ENCODE measurements around the gene CTAG1B.
A peak's percentile ranks its signal among the peaks of the same experiment; 100 is the strongest.
"Not testable (repeated sequence)": the region's sequence is repeated elsewhere in the genome, so short reads cannot be mapped to it uniquely, and the experiment has no call there.

CTAG1B gene

DNA sequence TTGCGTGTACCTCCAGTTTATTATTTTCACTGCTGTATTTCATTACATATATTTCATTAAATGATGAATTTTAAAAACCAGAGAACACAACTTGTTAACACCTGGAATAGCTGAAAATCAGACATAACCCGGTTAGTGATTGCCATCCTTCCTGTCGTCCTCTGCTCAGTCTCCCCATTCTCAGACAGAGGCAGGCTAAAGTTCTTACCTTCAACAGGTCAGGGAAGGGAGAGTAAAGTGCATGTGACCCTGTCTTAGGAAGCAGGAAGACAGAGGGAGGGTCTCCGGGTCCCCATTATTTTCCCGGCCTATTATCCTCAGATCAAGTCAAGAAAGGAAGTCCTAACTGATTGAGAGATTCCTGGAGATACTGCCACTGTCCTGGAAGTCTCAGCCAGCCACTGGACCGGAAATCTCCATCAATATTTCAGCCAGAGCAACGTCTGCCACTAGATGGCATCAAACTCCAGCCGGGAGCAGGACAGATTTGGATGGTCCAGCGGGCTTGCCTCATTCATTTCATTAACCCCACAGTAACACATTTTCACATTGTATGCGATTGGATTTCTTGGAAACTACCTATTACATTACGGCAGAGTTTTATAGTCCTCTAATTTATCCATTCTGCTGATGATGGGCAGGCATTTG is 1.8 kb upstream of the CTAG1B start:
- not testable (repeated sequence) for DNase-seq (ENCODE audit: low spot score)

DNA sequence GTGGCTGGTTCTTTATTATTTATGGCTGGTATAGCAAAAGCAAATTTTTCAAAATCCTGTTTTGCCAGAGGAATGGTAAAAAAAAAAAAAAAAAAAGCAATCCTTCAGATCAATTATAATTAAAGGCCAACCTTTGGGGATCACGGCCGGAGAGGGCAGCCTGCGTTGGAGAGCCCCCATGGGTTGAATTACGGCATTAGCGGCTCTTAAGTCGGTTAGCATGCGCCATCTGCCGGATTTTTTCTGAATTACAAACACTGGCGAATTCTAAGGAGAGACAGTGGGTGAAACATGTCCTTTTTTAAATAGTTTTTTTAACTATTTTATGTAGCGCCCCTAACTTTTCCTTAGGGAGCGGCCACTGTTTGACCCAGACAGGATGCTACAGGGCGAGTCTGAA is 5.5 kb downstream of the CTAG1B start:
- DNase-seq (ENCODE audit: low spot score), result not testable (repeated sequence)

DNA sequence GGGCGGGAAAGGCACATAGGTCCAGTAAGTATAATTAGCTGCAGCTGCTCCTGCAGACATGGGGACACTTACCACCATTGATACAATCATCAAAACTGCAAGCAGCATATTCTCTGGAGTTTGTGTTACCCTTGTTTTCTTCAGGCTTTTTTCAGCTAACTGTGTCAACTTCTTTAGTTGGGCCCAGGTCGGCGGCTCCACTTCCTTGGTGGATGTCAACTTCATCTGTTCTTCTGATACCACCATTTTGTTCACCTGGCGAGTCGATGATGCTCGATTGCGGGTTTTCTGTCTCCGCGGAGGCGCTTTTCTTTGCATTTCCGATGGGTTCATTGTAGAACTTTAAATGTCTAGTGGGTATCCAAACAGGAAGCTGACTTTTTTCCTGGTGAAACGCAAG is 7.9 kb downstream of the CTAG1B start:
- not testable (repeated sequence) for DNase-seq (ENCODE audit: low spot score)

DNA sequence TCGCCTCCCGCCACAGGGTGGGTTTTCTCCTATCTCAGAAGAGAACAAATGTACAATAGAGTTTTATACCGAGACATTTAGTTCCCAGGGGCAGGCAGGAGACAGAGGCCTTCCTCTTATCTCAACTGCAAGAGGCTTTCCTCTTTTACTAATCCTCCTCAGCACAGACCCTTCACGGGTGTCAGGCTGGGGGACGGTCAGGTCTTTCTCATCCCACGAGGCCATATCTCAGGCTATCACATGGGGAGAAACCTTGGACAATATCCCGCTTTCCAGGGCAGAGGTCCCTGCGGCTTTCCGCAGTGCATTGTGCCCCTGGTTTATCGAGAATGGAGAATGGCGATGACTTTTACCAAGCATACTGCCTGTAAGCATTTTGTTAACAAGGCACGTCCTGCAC is 10.3 kb downstream of the CTAG1B start:
- not testable (repeated sequence) for DNase-seq (ENCODE audit: low spot score)

DNA sequence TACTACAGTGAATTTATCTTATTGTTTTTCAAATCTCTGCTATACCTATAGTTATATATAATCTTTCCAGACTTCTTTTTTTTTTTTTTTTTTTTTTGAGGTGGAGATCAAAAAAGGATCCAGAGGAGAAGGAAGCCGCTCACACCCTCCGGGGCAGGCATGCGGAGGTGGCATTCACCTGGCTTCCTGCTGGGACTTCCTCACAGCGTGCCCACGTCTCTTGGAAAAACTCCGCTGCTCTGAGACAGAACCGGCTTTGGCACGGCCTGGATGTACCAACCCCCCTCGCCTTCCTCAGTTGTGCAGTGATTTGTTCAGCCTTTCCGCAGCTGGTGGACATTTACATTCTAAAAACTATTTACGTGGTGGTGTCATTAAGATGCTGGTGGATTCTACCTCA is 11.1 kb downstream of the CTAG1B start:
- DNase-seq (ENCODE audit: low spot score), result not testable (repeated sequence)

DNA sequence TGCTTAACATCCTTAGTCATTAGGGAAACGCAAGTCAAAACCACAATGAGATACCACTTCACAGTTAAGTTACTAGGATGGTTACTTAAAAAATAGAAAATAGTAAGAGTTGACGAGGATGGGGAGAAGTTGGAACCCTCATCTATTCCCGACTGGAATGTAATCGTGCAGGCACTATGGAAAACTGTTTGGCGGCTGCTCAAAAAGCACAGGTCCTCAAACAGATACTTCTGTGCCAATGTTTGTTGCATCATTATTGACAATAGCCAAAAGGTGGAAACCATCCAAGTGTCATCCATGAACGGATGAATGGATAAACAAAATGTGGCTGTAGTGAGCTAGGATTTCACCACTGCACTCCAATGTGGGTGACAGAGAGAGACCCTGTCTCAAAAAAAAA is 11.7 kb downstream of the CTAG1B start:
- DNase-seq (ENCODE audit: low spot score), result no peak

DNA sequence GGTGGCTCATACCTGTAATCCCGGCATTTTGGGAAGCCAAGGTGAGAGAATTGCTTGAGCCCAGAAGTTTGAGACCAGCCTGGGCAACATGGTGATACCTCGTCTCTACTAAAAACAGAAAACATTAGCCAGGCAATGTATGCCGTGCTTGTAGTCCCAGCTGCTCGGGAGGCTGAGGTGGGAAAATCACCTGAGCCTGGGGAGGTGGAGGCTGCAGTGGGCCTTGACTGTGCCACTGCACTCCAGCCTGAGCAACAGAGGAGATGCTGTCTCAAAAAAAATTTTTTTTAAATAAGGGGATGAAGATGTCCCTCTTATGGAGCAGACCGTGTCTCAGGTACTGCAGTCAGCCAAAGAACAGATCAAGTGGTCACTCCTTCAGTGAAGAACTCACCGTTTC is 13.5 kb downstream of the CTAG1B start:
- no peak for DNase-seq (ENCODE audit: low spot score)

DNA sequence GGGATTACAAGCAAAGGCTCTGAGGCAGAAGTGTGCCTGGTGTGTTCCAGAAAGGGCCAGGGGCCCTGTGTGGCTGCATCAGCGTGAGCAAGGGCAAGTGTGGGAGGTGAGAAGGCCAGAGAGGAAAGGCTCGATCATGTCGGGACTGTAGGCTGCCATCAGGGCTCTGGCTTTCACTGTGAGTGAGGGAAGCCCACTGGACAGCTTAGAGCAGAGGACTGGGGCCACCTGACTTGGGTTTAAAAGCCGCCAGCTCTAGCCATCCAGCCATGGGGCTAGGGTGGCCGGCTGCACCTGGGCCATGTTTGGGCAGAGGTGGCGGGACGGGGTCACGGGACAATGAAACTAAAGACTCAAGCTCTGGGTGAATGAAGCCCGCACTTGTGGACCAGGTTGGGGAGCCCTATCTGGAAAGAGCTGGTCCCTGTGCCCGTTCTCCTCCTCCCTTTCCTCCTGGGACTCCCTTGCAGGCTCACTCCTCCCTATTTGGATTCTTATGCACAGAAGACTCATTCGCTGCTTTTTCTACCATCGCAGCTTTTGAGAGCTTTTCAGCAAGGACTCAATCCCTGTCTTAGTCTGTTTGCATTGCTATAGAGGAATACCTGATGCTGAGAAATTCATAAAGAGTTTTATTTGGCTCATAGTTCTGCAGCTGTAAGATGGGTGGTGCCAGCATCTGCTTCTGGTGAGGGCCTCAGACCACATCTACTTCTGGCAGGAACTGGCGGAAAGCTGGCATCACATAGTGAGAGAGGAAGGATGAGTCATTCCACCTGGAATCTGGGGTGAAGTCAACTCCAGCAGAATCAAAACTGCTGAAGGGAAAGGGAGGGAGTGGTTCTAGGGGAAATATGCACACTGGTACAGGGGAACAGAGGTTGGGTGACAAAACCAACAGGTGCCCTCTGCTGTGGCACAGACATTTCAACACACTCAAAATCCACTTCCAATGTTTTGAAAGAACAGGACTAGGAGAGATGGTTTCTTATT is 15.3 kb downstream of the CTAG1B start:
- DNase-seq (ENCODE audit: low spot score), result peak; percentile 15

DNA sequence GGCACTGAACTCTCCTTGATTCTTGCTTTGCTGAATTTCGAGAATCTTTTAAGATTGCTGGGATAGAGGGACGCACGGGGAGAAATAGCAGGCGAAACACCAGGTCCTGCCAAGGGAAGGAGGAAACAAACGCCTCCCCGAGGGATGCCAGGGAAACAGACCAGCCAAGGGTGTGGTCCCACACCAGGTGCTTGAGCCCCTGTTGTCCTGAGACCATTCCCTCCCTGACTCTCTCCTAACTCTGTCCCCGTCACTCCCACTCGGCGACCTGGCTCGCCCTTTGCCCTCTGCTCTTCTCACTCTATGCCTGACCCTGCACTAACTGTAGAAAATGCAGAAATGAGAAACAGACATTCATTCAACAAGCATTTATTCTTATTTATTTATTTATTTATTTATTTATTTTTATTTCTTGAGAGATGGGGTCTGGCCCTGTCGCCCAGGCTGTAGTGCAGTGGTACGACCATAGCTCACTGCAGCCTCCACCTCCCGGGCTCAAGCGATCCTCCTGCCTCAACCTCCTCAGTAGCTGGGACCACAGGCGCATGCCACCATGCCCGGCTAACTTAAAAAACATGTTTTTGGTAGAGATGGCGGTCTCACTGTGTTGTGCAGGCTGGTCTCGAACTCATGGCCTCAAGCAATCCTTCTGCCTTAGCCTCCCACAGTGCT is 16.2 kb downstream of the CTAG1B start:
- no peak for DNase-seq (ENCODE audit: low spot score)

DNA sequence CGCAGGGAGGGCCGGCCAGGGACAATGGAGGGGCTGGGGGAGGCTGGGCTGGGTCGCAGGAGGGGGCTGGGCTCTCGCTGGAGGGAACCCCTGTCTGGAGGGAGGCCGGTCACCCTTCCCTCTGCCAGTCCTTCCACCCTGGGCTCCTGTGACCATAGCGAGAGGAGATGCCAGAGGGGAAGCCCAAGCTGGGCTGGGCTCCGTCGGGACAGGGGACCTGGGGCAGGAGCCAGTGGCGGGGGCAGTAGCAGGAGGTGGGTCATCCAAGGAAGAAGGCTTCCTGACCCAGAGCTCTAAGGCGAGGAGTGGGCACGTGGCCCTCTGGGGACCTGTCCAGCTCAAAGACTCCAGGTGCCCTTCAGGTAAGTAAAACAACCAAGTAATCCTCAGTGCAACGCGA is 16.9 kb downstream of the CTAG1B start:
- no peak for DNase-seq (ENCODE audit: low spot score)

DNA sequence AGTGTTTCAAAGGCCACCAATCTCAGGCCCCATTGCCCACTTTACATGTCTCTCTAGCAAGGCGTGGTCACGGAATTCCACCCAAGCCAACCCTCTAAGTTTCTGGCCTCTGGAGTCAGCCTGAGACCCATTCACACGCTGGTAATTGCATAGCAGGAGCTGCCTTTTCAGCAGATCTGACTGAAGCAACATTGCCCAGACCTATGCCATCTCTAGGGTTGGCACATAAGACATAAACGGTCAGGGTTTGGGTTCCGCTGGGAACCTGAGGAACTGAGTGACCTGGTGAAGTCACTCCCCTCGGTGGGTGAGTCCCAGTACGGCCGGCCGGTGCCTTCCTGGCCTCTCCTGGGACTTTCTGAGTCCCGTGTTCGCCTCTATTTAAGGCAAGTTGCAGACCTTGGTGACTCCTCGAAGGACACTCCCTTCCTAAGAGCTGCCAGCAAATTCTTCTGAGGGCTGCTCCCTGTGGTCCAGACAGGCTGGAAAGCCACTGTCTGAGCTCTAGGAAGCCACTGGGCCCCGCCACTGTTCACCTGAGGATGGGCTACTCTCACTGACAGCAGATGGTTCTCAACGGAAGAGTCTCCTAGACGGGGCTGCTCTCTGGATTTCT is 18.2 kb downstream of the CTAG1B start:
- DNase-seq (ENCODE audit: low spot score), result no peak

DNA sequence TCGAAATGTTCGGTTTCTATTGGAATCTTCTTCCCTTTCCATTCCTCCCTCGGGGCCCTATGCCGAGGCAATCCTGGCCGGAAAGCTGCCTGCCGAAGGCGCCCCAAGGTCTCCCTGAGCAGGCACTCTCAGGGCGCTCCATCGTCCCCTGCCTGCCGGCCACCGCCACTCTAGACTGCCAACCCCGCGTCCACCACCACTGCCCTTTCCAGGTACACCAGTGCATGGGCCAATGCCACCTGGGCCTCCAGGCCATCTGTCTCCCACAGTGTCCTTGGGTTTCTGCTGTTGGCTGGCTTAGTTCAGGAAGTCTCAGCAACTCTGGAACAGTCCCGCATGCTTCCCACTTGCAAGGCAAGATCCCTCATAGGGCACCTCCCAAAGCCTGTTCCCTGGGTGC is 19.6 kb downstream of the CTAG1B start:
- DNase-seq (ENCODE audit: low spot score), result no peak

DNA sequence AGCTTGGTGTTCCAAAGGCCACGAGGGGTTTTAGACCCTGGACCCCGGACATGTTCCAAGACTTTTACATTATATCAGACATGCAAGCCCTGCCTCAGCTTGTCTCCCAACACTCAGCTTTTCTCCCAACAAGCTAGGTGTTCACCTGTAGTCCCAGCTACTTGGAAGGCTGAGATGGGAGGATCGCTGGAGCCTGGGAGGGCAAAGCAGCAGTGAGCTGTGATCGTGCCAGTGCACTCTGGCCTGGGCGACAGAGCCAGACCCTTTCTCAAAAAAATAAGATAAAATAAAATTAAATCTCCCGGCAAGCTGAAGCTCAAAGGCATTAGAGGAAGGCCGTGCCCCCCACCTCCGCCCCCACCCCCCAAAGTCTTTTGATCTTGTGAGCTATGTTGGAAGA is 20.4 kb downstream of the CTAG1B start:
- no peak for DNase-seq (ENCODE audit: low spot score)

DNA sequence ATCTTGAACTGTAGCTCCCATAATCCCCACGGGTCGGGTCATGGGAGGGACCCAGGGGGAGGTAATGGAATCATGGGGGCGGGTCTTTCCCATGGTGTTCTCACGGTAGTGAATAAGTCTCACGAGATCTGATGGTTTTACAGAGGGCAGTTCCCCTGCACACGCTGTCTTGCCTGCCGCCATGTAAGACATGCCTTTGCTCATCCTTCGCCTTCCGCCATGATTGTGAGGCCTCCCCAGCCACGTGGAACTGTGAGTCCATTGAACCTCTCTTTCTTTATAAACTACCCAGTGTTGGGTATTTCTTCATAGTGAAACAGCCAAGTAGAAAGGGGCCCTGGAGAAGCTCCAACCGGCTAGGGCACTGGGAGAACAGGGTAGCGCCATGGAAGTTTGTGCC is 21.9 kb downstream of the CTAG1B start:
- DNase-seq (ENCODE audit: low spot score), result no peak

DNA sequence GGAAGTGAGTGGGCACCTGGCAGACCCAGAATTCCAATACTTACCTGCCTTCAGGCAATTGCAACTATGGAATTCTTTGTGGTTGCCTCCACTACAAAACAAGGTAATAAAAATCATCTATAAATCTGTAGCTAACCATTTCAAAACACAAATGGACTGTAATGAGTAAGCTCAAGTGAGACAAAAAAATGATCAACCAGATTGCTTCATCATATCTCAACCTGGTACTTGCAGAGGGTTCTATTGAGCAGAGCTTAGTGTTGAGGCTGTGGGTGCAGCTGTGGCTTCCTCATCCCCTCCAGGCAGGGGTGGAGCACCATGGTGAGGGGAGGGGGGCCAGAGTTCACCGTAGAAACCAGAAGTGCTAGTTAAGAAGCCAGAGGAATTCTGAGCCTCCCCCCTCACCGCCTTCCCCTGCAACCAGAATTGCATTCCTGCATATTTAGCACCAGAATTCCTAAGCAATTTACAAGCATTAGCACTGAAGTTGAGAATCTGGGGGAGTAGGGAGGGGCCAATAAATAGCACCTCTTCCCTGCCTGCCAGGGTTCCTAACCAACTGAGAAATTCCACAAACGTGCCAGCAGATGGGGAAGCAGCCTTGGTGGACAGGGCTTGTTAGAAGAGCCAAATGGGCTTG is 22.7 kb downstream of the CTAG1B start:
- no peak for DNase-seq (ENCODE audit: low spot score)

DNA sequence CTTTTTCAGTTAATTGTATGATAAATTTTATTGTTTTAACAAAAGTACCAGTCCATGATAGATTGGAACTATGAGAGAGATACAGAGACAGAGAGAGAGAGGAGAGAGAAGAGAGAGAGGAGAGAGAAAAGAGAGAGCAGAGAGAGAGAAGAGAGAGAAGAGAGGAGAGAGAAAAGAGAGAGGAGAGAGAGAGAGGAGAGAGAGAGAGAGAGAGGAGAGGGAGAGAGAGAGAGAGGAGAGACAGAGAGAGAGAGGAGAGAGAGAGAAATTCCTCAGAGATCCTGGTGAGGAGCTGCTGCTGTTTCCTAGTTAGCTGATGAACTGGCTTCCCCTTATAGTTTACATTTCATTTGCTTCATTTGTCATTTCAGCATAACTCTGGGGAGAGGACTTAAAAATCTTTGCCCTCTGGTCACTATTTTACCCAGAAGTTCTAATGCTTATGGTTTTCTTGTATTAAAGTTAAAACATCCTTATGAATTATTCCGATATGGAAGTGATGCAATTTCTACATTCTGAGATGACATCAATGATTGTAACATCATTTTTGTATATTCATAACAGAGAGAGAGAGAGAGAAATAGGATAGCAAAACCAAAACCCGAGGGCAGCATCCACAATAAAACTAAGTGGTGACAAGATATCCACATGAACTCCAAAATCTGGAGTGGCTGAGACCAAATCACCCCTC is 23.4 kb downstream of the CTAG1B start:
- DNase-seq (ENCODE audit: low spot score), result no peak

DNA sequence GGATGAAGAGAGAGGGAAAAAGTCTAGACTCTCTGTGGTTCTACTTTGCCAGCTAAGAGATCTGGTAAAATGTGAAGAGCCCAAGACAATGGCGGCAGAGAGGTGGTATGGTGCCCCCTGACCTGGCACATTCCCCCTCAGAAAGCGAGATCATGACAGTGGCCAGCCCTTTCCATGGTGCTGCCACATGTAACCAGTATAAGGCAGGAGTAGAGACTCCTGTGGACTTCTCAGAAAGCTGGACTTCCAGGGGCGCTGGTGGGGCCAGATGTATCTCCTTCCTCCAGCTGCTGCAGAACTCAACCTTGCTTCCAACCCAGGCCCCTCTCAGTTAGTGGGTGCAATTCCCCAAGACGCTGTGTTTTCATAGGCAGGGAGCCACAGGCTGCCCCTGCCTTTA is 24.6 kb downstream of the CTAG1B start:
- DNase-seq (ENCODE audit: low spot score), result no peak

DNA sequence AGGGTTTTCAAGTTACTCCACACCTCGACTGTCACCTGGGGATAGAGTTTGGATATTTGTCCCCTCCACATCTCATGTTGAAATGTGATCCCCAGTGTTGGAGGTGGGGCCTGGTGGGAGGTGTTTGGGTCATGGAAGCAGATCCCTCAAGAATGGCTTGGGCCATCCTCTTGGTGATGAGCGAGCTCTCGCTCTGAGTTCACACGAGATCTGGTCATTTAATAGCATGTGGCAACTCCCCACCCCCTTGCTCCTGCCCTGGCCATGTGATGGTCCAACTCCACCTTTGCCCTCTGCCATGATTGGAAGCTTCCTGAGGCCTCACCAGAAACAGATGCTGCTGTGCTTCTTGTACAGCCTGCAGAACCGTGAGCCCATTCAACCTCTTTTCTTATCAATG is 25.9 kb downstream of the CTAG1B start:
- no peak for DNase-seq (ENCODE audit: low spot score)

DNA sequence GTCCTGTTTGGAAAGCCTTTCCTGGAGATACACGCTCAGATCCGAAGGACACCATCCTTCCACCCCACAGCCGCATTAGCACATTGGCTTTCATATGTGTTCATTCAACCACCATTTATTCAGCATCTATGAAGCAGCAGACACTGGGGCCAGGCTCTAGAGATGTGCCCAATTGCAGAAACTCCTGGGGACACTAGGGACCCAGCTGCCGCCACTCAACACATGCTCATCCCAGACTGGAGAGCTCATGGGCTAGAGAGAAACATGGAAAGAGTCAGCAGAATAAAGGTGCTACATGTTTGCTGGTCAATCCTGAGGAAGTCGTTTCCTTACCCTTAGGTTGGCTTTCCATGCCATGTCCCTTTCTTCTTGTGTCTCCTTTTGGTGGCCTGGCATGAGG is 26.6 kb downstream of the CTAG1B start:
- no peak for DNase-seq (ENCODE audit: low spot score)

DNA sequence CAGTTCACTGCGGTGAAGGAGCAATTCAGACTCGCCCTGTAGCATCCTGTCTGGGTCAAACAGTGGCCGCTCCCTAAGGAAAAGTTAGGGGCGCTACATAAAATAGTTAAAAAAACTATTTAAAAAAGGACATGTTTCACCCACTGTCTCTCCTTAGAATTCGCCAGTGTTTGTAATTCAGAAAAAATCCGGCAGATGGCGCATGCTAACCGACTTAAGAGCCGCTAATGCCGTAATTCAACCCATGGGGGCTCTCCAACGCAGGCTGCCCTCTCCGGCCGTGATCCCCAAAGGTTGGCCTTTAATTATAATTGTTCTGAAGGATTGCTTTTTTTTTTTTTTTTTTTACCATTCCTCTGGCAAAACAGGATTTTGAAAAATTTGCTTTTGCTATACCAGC is 28.7 kb downstream of the CTAG1B start:
- not testable (repeated sequence) for DNase-seq (ENCODE audit: low spot score)

DNA sequence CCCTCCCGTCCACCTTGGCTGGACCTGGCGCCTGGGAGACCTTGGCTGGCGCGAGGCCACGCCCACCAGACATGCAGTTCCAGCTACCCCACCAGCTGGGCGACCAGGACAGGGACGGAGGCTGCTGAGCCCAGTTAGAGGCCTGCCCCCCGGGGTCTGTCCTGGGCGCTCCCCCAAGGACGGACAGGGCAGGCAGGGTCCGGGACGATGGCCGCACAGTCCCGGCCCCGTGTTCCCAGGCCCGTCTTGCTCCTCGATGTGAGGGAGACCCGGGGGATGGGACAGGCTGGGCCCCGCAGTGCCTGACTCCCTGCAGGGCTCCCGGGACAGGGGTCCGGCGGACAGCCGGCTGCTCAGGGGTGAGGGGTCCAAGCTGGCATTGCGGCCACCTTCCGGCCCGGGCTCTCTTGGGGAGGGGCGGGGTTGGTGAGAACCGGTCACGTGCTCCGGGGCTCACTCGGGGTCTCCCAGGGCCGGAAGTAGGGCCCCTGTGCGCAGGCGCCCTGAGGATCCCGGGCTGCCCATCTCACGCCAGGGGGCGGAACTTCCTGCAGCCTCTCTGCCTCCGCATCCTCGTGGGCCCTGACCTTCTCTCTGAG is 34.4 kb downstream of the CTAG1B start, which contains the start of gene CTAG1A:
CTAG1A (plus strand) TSS at position 549 of the 599 bp plus-strand sequence. CDS start 74 bp downstream, outside the sequence.
- not testable (repeated sequence) for DNase-seq (ENCODE audit: low spot score)

Measured in kidney capillary endothelial cell (primary cell).